Suprapubic skin (tissue), 4 donors: Measurements from ENCODE around the gene TNFSF13B. TPM values are rescaled to one million over a fixed set of nuclear protein-coding genes. Genes with fewer than 3 reads are reported as not detected.

Experiments
- DNase-seq, 2 donors: peaks; one replicate each; pipeline ENCODE4 v3.0.0-alpha.2; 2019; ENCODE audit warnings: low spot score in 2 of 2
- H3K27ac ChIP-seq: fragments of 200-600 bp; sonication (generic); one replicate; pipeline ENCODE4 v1.5.1; 2019
- H3K27me3 ChIP-seq: fragments of 200-600 bp; sonication (generic); one replicate; pipeline ENCODE4 v1.5.1; 2019
- H3K36me3 ChIP-seq: fragments of 200-600 bp; sonication (generic); one replicate; pipeline ENCODE4 v1.5.1; 2019
- H3K4me1 ChIP-seq: fragments of 200-600 bp; sonication (generic); one replicate; pipeline ENCODE4 v1.5.1; 2019
- H3K4me3 ChIP-seq: fragments of 200-600 bp; sonication (generic); one replicate; pipeline ENCODE4 v1.5.1; 2019; ENCODE audit warnings: mild to moderate bottlenecking
- H3K9me3 ChIP-seq: fragments of 200-600 bp; sonication (generic); one replicate; pipeline ENCODE4 v1.5.1; 2019
- EP300 ChIP-seq: sonication (generic); formaldehyde crosslinking; IDR thresholded peaks from one replicate; pipeline ENCODE4 v1.6.1; 2017; ENCODE audit warnings: antibody characterized with exemption
- POLR2A ChIP-seq, 2 donors: fragments of 450-650 bp; IDR thresholded peaks; one replicate each; pipeline ENCODE4 v1.6.1; 2017; ENCODE audit warnings: antibody characterized with exemption in 2 of 2, mild to moderate bottlenecking in 2 of 2, moderate library complexity in 2 of 2
- POLR2AphosphoS5 ChIP-seq, 3 donors: sonication (generic); formaldehyde crosslinking; IDR thresholded peaks; one replicate each; pipeline ENCODE4 v1.6.1; 2017; ENCODE audit warnings: antibody characterized with exemption in 3 of 3
- WGBS: methylation state at CpG from one replicate; pipeline ENCODE4 v1.1.5; 2018; 5-methylcytosine and 5-hydroxymethylcytosine counted together
- total RNA-seq, 4 donors: library from RNA; depleted of rRNA; stranded (reverse); fragments of >200 nt; gene quantifications; one replicate each; pipeline ENCODE4 v1.1.0, GENCODE V29; 2016
- TF ChIP-seq, protein P1 (sequence below), 2 donors: fragments of 200-600 bp in 1 of 2; fragments of 450-650 bp in 1 of 2; sonication (generic) in 1 of 2; IDR thresholded peaks; one replicate each; pipeline ENCODE4 v1.5.1; 2016 to 2019; ENCODE audit warnings: antibody characterized with exemption in 2 of 2, mild to moderate bottlenecking in 1 of 2, moderate library complexity in 1 of 2

Gene TNFSF13B
- total RNA-seq, 4 donors from 2014 or later = 0.44 to 5.2 (median 1.8) TPM

GRCh38 chr13:108227651-108228272 lies 41.8 kb upstream of the TNFSF13B start:
- Histone ChIP-seq H3K36me3 (no peaks in the 10 kb centered on the region), H3K27me3 (no peaks in the 10 kb centered on the region), H3K9me3 (no peaks in the 10 kb centered on the region), H3K27ac (no peak overlapping the region), H3K4me1 (peaks cover 7% of the 10 kb centered on the region), H3K4me3 (no peak overlapping the region)
- WGBS = 86% methylated on average over 1 of the region's 1 CpG
- TF ChIP-seq EP300 = no peak
- TF ChIP-seq POLR2AphosphoS5 (IDR thresholded peaks at IDR 0.05) = no peak
- TF ChIP-seq POLR2A (IDR thresholded peaks at IDR 0.05) = no peak
- TF ChIP-seq, protein P1, sequence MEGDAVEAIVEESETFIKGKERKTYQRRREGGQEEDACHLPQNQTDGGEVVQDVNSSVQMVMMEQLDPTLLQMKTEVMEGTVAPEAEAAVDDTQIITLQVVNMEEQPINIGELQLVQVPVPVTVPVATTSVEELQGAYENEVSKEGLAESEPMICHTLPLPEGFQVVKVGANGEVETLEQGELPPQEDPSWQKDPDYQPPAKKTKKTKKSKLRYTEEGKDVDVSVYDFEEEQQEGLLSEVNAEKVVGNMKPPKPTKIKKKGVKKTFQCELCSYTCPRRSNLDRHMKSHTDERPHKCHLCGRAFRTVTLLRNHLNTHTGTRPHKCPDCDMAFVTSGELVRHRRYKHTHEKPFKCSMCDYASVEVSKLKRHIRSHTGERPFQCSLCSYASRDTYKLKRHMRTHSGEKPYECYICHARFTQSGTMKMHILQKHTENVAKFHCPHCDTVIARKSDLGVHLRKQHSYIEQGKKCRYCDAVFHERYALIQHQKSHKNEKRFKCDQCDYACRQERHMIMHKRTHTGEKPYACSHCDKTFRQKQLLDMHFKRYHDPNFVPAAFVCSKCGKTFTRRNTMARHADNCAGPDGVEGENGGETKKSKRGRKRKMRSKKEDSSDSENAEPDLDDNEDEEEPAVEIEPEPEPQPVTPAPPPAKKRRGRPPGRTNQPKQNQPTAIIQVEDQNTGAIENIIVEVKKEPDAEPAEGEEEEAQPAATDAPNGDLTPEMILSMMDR (IDR thresholded peaks at IDR 0.05) = peak; percentile 52 to 68
- DNase-seq = no peak

GRCh38 chr13:108230377-108230776 lies 39.1 kb upstream of the TNFSF13B start:
- Histone ChIP-seq H3K4me1 (peaks cover 4% of the 10 kb centered on the region), H3K36me3 (no peaks in the 10 kb centered on the region), H3K27me3 (no peaks in the 10 kb centered on the region), H3K4me3 (no peak overlapping the region), H3K27ac (no peak overlapping the region), H3K9me3 (no peaks in the 10 kb centered on the region)
- TF ChIP-seq POLR2A (IDR thresholded peaks at IDR 0.05) = no peak
- DNase-seq = no peak

- H3K36me3 ChIP-seq = no peaks in the 10 kb centered on the region
- no peak overlapping the region for H3K27ac ChIP-seq
- H3K4me1 ChIP-seq = no peaks in the 10 kb centered on the region
- WGBS = 70% methylated on average over 4 of the region's 4 CpGs
- TF ChIP-seq POLR2AphosphoS5 (IDR thresholded peaks at IDR 0.05) (no peak), EP300 (no peak), POLR2A (IDR thresholded peaks at IDR 0.05) (no peak)
- TF ChIP-seq, protein P1 (IDR thresholded peaks at IDR 0.05) = no peak
- no peak overlapping the region for H3K4me3 ChIP-seq
- H3K9me3 ChIP-seq = peaks cover 20% of the 10 kb centered on the region
- DNase-seq = no peak
- no peaks in the 10 kb centered on the region for H3K27me3 ChIP-seq
Measured at GRCh38 chr13:108249150-108249549, 20.4 kb upstream of the TNFSF13B start.

- Histone ChIP-seq H3K9me3 (peaks cover 5% of the 10 kb centered on the region), H3K36me3 (no peaks in the 10 kb centered on the region), H3K27me3 (no peaks in the 10 kb centered on the region), H3K4me1 (no peaks in the 10 kb centered on the region), H3K4me3 (no peak overlapping the region), H3K27ac (no peak overlapping the region)
- no peak for TF ChIP-seq POLR2A (IDR thresholded peaks at IDR 0.05)
- TF ChIP-seq POLR2AphosphoS5 (IDR thresholded peaks at IDR 0.05) = no peak
- TF ChIP-seq EP300 = no peak
- TF ChIP-seq, protein P1 (IDR thresholded peaks at IDR 0.05) = no peak
- WGBS = 59% methylated on average over 2 of the region's 2 CpGs
- DNase-seq = no peak
Measured at GRCh38 chr13:108257248-108257647, 12.3 kb upstream of the TNFSF13B start.

DNA sequence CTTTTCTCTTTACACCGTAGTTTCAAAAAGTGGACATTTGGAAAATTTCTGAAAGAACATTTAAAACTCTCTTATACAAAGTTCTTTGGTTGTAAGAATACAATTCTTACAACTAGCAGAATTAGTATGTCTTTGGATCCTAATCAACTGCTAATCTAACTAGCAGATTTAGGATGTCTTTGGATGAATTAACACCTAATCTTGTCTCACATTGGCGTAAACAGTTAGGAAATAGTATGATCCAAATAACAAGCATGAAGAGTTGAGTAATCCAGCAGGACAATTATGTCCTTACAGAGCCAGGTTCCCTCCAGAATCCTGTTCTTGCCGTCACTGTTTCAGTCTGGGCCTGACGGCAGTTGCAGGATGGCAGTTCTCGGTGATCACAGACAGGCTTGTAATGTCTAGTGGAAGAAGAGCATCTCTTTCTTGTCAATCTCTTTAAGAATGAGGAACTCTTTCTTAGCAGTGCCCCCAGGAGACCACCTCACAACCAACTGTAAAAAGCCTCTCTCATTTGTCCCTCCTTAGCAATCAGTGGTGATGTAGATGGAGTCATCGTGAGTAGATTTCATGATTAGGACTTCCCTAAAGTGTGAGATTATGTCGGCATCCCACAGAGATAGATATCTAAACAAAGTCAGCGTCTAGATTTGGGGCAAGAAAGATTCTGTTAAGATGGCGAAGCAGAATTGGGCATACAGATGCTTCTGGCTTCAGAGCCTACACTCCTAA lies 5.7 kb upstream of the TNFSF13B start:
- 95% methylated on average over 9 of the region's 9 CpGs for WGBS
- no peaks in the 10 kb centered on the region for H3K27me3 ChIP-seq
- no peak overlapping the region for H3K4me3 ChIP-seq
- H3K4me1 ChIP-seq = no peaks in the 10 kb centered on the region
- no peak overlapping the region for H3K27ac ChIP-seq
- no peak for TF ChIP-seq POLR2A (IDR thresholded peaks at IDR 0.05)
- TF ChIP-seq EP300 = no peak
- TF ChIP-seq POLR2AphosphoS5 (IDR thresholded peaks at IDR 0.05) = no peak
- TF ChIP-seq, protein P1 (IDR thresholded peaks at IDR 0.05) = no peak
- H3K9me3 ChIP-seq = no peaks in the 10 kb centered on the region
- DNase-seq = no peak
- no peaks in the 10 kb centered on the region for H3K36me3 ChIP-seq
